ENCODE results near the gene FBXO38. TPM values are rescaled to one million over a fixed set of nuclear protein-coding genes. Genes with fewer than 3 reads are reported as not detected.

The FBXO38 gene
- total and polyA plus RNA-seq, 2 of the 4 experiments (the other 2 are of a cell fraction) = 14.9 to 70.1 TPM

DNA sequence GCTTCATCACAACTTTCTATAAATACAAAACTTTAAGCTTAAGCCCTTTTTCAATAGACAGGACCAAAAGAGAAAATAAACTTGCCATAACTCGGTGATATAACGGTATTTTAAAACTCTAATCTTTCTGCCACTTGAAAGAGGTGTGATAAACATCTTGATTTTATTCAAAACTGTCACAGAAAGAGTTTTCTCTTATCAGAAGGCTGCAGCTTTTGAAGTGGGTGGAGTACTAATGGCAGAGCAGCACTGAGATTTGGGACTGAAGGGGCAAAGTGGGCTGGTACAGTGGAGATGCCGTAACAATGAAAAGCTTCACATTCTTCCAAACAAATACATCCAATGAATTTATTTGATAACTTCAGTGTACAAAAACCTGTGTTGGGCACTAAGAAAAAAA is 92.5 kb downstream of the FBXO38 start:
- H3K9ac ChIP-seq (ENCODE audit: low read depth, low read length) = no peak overlapping the region
- no peak overlapping the region for H3K4ac ChIP-seq (ENCODE audit: low read depth, low read length)
- BruUV-seq (replicated peaks) = no TSS peak
- no peak overlapping the region for H2AFZ ChIP-seq (replicated peaks; ENCODE audit: low read length, poor library complexity)
- in situ Hi-C loops (cut with MboI; ENCODE audit: low sequenced_read_pairs) = no loop called here
- no peak overlapping the region; the same call in 1 of the 2 replicates for H3K56ac ChIP-seq (ENCODE audit: extremely low read depth, insufficient read depth, low read length)
- no peak overlapping the region for H4K5ac ChIP-seq (ENCODE audit: low read depth, low read length)
- dilution Hi-C loops (cut with HindIII; ENCODE audit: low sequenced_read_pairs, unreplicated experiment) = no loop called here
- no peak overlapping the region for H3K4me2 ChIP-seq (ENCODE audit: low read depth, low read length)
- no peak overlapping the region for H3K27ac ChIP-seq (ENCODE audit: insufficient read depth, low read length)
- H3K9me3 ChIP-seq (ENCODE audit: control insufficient read depth, insufficient read depth, low read length) = no peaks in the 10 kb centered on the region
- no peaks in the 10 kb centered on the region for H3K9me1 ChIP-seq (ENCODE audit: insufficient read depth, low read length)
- H3K23ac ChIP-seq (ENCODE audit: low read depth, low read length) = no peak overlapping the region
- no peak overlapping the region for H2BK15ac ChIP-seq (ENCODE audit: low read depth, low read length)
- ChIA-PET CTCF (interaction anchor here (0.6 kb wide), 1 partner anchor 1940 kb away, joined by 3 read pairs; no protein-coding TSS in a partner anchor), POLR2A (ENCODE audit: unreplicated experiment) (no interaction called here)
- H4K20me1 ChIP-seq (ENCODE audit: insufficient read depth, low read length) = no peaks in the 10 kb centered on the region
- H3K79me1 ChIP-seq (ENCODE audit: low read depth in 1 of 2, low read length in 2 of 2) = no peaks in the 10 kb centered on the region
- H3K36me3 ChIP-seq (ENCODE audit: control insufficient read depth, insufficient read depth, low read length) = no peaks in the 10 kb centered on the region
- H2AK9ac ChIP-seq (replicated peaks; ENCODE audit: low read depth, low read length, poor library complexity) = no peak overlapping the region
- no peak overlapping the region for H2BK20ac ChIP-seq (ENCODE audit: low read depth, low read length)
- H3K4me3 ChIP-seq (ENCODE audit: insufficient read depth, low read depth, low read length) = no peak overlapping the region
- no peak overlapping the region for H3K14ac ChIP-seq (replicated peaks; ENCODE audit: low read depth, low read length)
- no peak overlapping the region for H2AK5ac ChIP-seq (ENCODE audit: low read depth, low read length)
- H2BK120ac ChIP-seq (ENCODE audit: low read depth, low read length) = no peak overlapping the region
- TF ChIP-seq NFE2L2 (IDR thresholded peaks at IDR 0.05; ENCODE audit: low read depth, low read length) (no peak), RAD21 (IDR thresholded peaks at IDR 0.05; ENCODE audit: low read length) (no peak), FOS (IDR thresholded peaks at IDR 0.05; ENCODE audit: low read depth, low read length) (no peak), MXI1 (IDR thresholded peaks at IDR 0.05; ENCODE audit: borderline replicate concordance, low read depth, low read length) (no peak), SMC3 (IDR thresholded peaks at IDR 0.05; ENCODE audit: low read depth, low read length) (no peak), CHD1 (IDR thresholded peaks at IDR 0.05; ENCODE audit: low read depth, low read length) (no peak)
- TF ChIP-seq, protein P1, sequence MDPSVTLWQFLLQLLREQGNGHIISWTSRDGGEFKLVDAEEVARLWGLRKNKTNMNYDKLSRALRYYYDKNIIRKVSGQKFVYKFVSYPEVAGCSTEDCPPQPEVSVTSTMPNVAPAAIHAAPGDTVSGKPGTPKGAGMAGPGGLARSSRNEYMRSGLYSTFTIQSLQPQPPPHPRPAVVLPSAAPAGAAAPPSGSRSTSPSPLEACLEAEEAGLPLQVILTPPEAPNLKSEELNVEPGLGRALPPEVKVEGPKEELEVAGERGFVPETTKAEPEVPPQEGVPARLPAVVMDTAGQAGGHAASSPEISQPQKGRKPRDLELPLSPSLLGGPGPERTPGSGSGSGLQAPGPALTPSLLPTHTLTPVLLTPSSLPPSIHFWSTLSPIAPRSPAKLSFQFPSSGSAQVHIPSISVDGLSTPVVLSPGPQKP (IDR thresholded peaks at IDR 0.05; ENCODE audit: borderline replicate concordance, low read depth, low read length) = no peak
- TF ChIP-seq, protein P2, sequence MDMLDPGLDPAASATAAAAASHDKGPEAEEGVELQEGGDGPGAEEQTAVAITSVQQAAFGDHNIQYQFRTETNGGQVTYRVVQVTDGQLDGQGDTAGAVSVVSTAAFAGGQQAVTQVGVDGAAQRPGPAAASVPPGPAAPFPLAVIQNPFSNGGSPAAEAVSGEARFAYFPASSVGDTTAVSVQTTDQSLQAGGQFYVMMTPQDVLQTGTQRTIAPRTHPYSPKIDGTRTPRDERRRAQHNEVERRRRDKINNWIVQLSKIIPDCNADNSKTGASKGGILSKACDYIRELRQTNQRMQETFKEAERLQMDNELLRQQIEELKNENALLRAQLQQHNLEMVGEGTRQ (IDR thresholded peaks at IDR 0.05; ENCODE audit: low read depth, low read length) = no peak
- H3K18ac ChIP-seq (ENCODE audit: low read depth, low read length) = no peak overlapping the region
- no peaks in the 10 kb centered on the region for H3K4me1 ChIP-seq (ENCODE audit: control insufficient read depth, insufficient read depth, low read length)
- DNase-seq = no peak
- H4K91ac ChIP-seq (ENCODE audit: insufficient read depth, low read depth, low read length) = no peak overlapping the region
- intact Hi-C loops (cut with micrococcal nuclease) = no loop called here
- no CpG with 5 or more reads among the region's 3 CpGs for WGBS, 2 experiments (ENCODE audit: extremely low coverage in 2 of 2, insufficient read length in 1 of 2)
- peaks cover 13% of the 10 kb centered on the region for H3K27me3 ChIP-seq (ENCODE audit: control insufficient read depth, insufficient read depth, low read length)
- H2BK5ac ChIP-seq (ENCODE audit: low read depth, low read length, poor library complexity, severe bottlenecking) = no peak overlapping the region
- no peak overlapping the region for H4K8ac ChIP-seq (ENCODE audit: low read depth in 2 of 2, low read length in 2 of 2)
- no peak for ATAC-seq (ENCODE audit: low read depth)

All from IMR-90 (cell line).